Osteocyte (in vitro differentiated cells): Measurements from ENCODE around the gene ARVCF. TPM values are rescaled to one million over a fixed set of nuclear protein-coding genes. Genes with fewer than 3 reads are reported as not detected.

Source experiments
- DNase-seq: peaks from one replicate; pipeline ENCODE4 v3.0.0; 2021; ENCODE audit warnings: mixed read lengths; ENCODE audit not compliant: unreplicated experiment; ENCODE audit errors: extremely low spot score
- H3K27ac Mint-ChIP-seq: one replicate; pipeline ENCODE4 v1.8.0; 2021; ENCODE audit warnings: mild to moderate bottlenecking, mixed read lengths; ENCODE audit not compliant: unreplicated experiment
- H3K27me3 Mint-ChIP-seq: one replicate; pipeline ENCODE4 v1.8.0; 2021; ENCODE audit warnings: mixed read lengths; ENCODE audit not compliant: unreplicated experiment
- H3K36me3 Mint-ChIP-seq: one replicate; pipeline ENCODE4 v1.8.0; 2021; ENCODE audit warnings: mixed read lengths; ENCODE audit not compliant: unreplicated experiment
- H3K4me1 Mint-ChIP-seq: one replicate; pipeline ENCODE4 v1.8.0; 2021; ENCODE audit warnings: mixed read lengths; ENCODE audit not compliant: unreplicated experiment
- H3K4me3 Mint-ChIP-seq: one replicate; pipeline ENCODE4 v1.8.0; 2021; ENCODE audit warnings: mild to moderate bottlenecking, moderate library complexity, mixed read lengths; ENCODE audit not compliant: unreplicated experiment
- H3K9me3 Mint-ChIP-seq: one replicate; pipeline ENCODE4 v1.8.0; 2021; ENCODE audit warnings: mixed read lengths; ENCODE audit not compliant: unreplicated experiment
- total RNA-seq: library from RNA; stranded (reverse); gene quantifications from 2 replicates; pipeline ENCODE4 v1.2.1, GENCODE V29; 2021
- TF ChIP-seq, protein P1 (sequence below): fragments of 200-600 bp; sonication (generic); IDR thresholded peaks from 2 replicates; pipeline ENCODE4 v1.5.0; 2021; ENCODE audit warnings: antibody characterized with exemption, mild to moderate bottlenecking, moderate library complexity

The ARVCF gene
- total RNA-seq, 1 donor from 2014 or later = 29.3 TPM

DNA sequence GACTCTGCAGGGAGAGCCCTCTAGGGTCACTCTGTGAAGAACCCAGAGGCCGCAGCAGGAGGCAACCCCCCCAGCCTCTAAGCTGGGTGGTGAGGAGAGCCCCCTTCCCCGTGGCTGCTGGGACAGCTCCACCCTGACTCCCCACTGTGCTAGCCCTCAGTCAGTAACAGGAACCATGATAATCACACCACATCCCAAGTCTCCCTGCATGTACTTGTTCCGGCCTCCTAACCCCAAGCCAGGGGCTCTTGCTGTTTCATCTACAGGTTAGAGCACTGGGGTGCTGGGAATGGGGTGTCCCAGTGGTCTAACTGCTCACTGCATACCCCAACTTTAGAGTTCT is 26.9 kb downstream of the ARVCF start:
- no peak overlapping the region for H3K27ac Mint-ChIP-seq
- H3K36me3 Mint-ChIP-seq = no peaks in the 10 kb centered on the region
- no peaks in the 10 kb centered on the region for H3K27me3 Mint-ChIP-seq
- H3K4me1 Mint-ChIP-seq = peaks cover 41% of the 10 kb centered on the region
- TF ChIP-seq, protein P1, sequence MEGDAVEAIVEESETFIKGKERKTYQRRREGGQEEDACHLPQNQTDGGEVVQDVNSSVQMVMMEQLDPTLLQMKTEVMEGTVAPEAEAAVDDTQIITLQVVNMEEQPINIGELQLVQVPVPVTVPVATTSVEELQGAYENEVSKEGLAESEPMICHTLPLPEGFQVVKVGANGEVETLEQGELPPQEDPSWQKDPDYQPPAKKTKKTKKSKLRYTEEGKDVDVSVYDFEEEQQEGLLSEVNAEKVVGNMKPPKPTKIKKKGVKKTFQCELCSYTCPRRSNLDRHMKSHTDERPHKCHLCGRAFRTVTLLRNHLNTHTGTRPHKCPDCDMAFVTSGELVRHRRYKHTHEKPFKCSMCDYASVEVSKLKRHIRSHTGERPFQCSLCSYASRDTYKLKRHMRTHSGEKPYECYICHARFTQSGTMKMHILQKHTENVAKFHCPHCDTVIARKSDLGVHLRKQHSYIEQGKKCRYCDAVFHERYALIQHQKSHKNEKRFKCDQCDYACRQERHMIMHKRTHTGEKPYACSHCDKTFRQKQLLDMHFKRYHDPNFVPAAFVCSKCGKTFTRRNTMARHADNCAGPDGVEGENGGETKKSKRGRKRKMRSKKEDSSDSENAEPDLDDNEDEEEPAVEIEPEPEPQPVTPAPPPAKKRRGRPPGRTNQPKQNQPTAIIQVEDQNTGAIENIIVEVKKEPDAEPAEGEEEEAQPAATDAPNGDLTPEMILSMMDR = no peak
- no peak for DNase-seq
- H3K4me3 Mint-ChIP-seq = no peak overlapping the region
- H3K9me3 Mint-ChIP-seq = no peaks in the 10 kb centered on the region

DNA sequence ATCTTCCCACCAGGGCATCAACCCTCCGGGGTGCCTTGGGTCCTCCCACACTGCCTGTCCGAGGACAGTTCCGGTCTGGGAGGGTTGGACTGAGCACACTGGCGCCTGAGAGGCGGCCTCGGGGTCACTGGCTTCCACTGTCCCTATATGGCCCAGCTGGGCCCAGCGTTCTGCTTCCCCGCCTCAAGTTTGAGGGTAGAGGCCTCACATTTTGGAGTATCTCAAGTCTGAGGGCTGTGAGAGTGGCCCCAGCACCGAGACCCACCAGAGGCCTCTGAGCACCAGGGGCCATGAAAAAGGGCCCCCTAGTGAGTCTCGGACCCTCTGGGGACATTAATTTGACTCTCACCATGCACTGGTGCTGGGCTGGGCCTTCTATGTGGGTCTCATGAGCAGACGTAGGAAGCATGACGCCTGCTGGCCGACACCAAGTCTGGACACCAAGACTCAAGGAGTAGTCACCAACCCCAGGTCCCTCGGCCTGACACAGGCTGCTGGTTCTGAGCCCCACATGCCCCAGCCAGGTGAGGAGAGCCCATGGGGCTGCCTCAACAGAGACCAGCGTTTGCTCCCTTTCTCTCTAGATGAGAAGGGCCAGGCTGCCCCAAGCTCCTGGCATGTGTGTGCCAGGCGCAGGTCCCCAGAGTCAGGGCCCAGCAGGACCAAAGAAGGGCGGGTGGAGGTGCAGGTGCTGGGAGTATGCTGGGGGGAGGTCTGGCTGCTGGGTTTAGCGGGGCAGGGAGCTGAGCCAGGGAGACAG is 27.5 kb downstream of the ARVCF start:
- Mint-ChIP-seq H3K27me3 (no peaks in the 10 kb centered on the region), H3K4me3 (no peak overlapping the region), H3K36me3 (no peaks in the 10 kb centered on the region), H3K27ac (no peak overlapping the region), H3K4me1 (peaks cover 41% of the 10 kb centered on the region), H3K9me3 (no peaks in the 10 kb centered on the region)
- DNase-seq = no peak
- TF ChIP-seq, protein P1 = no peak

DNA sequence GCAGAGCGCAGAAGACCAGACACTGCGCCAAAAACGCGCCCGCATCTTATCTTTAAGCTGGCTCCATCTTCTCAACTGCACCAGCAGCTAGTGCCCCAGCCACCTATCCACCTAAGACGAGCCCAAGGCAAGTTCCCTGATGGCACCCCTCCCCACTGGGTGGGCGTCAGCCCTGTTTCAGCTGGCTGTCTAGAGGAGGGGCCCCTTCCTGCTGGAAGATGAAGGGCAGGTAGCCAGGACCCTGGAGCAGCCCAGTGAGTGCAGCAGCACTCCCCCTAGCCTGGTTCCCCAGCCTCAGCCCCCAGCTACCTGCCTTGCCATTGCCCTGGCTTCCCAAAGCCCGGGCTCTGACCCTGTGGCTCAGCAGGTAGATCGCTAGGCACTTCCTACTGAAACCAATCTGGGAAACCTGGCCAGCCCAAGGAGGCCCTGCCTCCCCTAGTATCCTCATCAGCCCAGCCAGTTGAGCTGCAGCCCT is 28.3 kb downstream of the ARVCF start:
- H3K4me1 Mint-ChIP-seq = peaks cover 44% of the 10 kb centered on the region
- peak overlapping the region; percentile 54 for H3K4me3 Mint-ChIP-seq
- no peak overlapping the region for H3K27ac Mint-ChIP-seq
- TF ChIP-seq, protein P1 = no peak
- no peaks in the 10 kb centered on the region for H3K36me3 Mint-ChIP-seq
- H3K27me3 Mint-ChIP-seq = no peaks in the 10 kb centered on the region
- H3K9me3 Mint-ChIP-seq = no peaks in the 10 kb centered on the region
- DNase-seq = no peak

DNA sequence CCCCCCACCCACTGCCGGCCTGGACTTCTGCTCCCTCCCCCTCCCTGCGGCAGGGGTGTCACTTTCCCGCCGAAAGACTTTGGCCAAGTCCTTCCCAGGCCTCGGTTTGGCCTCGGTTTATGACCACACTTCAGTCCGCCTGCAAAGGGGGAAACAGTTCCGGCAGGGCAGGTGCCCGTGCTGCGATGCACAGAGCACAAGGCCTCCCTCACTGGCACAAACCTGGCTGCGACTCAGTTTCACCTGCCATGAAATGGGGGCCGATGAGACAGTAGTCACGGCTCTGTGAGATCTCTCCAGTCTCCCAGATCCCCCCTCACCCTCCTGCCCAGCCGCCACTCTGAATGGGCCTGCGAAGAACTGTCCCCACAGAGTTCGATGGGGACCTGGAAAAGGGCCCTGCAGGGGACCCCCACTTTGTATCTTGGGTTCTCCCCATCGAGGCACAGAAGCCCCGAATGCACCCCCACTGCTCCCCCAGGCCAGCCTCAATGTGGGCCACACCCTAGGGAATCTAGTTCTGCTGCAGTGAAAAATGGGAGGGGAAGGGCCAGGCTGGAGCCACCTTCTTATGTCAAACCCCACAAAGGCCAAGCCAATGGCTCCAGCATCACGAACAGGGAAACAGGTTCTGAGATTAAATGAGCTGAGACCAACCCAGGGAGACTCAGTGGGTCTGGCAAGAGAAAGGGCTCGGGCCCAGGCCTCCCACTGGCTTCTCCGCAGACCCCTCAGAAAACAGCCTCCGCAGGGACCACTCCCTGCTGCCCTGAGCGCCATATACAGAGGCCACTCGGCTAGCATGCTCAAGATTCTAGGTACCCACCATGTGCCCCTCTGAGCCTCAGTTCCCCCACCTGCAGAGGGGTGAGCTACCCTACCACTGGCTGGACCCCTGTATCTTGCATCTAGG is 29.0 kb downstream of the ARVCF start:
- Mint-ChIP-seq H3K4me3 (peak overlapping the region; percentile 54), H3K36me3 (no peaks in the 10 kb centered on the region), H3K9me3 (no peaks in the 10 kb centered on the region), H3K4me1 (peaks cover 44% of the 10 kb centered on the region), H3K27me3 (no peaks in the 10 kb centered on the region), H3K27ac (no peak overlapping the region)
- TF ChIP-seq, protein P1 = no peak
- no peak for DNase-seq
